Stimulated activated CD4-positive, alpha-beta T cell treated with anti-CD3 and anti-CD28 coated beads, Interleukin-1b, Interleukin-23, amount 100 ng/mL, for 4 hours (primary cell): ENCODE measurements around the gene LAPTM4A.
A peak's percentile ranks its signal among the peaks of the same experiment; 100 is the strongest.
"Not testable (repeated sequence)": the region's sequence is repeated elsewhere in the genome, so short reads cannot be mapped to it uniquely, and the experiment has no call there.

Source experiments
- DNase-seq, 2 donors: peaks; one replicate each; pipeline ENCODE4 v3.0.0-alpha.2; 2020; ENCODE audit warnings: low read depth in 2 of 2

LAPTM4A gene

DNA sequence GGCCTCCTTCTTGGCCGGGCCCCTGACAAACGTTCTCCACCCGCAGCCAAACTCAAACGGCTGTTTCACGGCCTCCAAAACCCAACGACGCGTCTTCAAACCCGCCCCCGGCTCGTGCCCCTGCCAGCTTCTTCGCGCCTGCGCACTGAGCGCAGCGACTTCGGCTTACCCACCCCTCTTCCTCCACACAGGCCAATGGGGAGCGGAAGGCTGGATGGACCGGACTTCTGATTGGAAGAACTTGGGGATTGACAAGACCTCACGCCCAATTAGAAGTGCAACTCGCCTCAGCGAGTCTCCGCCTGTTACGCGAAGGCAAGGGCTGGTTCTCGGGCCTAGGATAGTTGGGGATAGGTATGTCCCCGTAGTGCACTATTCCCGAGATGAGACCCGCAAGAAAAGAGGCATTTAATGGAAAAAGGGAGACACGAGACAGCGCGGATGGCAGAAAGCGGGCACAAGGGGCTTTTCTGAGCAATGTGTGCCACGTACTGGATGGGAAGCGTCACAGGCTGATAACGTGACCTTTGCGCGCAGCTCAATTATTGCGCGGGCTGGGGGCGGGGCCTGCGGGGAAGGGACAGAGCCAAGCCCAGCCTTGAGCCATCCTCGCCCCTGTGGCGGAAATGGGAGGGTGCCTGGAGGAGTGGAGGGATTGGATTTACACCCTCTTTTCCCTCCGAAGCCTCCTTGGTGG, at the start of gene LAPTM4A:
TSS of gene LAPTM4A (minus strand) at position 97 of the 697 bp plus-strand sequence. CDS start 108 bp downstream, outside the sequence.
- peak; percentile 91 to 95 for DNase-seq

DNA sequence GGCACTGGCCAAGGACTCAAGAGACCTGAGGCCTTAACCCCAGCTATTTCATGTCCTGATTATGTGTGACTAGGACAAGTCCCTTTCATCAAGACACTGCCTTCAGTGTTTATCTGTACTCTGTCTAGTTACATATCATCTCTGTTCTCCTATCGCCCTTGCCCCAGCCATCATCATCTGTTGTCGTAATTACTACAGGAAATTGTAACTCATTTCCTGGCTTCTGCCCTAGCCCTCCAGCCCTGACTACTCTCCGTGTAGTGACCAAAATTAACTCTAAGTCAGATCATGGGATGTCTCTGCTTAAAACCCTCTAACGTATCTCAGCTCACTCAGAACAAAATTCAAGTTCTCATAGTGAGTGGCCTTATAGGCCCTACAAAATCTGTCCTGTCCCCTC, 49.3 kb upstream of the LAPTM4A start:
- no peak for DNase-seq

DNA sequence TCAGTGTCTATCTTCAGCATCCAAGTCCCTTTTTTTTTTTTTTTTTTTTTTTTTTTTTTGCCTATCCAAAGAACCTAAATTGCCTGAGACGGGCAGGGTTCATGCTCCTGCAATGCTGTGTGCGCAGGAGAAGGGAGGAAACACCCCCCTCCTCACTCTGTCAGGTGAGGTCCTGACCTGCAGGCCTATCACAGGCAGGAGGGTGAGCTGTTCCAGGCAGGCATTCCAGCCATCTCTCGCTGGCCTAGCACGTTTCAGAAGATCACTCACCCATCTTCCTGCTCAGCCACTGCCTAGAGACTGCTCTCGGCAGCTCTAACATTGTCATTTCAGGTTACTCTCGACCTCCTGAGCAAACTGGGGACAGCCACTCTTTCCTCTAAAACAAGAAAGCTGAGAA, 48.4 kb upstream of the LAPTM4A start:
- DNase-seq: no peak

DNA sequence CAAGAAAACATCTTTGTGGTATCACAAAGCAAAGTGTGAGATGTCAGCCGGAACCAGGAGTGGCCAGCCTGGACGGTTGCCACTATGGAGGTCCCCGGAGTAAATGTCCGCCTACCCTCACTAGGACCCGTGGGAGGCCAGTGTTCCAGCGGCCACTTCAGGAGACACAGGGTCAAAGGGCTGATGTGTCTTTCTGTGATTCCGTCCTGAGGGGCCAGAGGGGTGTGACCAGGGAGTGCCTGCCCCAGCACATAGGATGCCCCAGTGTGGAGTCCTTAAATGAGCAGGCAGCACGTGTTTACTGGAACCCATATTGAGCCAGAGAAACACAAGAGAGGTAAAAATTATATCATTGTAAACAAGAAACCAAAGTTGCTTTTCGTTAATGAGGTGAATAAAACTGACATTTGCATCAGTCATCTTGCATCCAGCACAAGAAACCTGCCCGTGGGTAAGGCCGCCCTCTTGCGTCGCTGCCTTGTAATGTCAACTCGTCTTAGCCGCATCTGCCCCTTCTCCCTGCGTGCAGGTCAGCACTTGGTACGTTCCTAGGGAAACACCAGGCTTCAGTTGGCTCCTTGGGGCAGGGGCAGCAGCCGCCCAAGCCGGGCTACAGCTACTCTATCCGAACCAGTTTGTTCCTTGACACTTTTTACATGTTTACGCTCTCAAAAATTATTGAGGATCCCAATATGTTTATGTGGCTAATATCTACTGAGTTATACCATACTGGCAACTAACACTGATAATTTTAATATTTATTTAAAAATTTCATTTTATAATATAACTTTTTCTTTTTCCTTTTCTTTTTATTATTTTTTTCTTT, 46.7 kb upstream of the LAPTM4A start:
- DNase-seq: peak; percentile 52 to 70

- DNase-seq: no peak
Measured at GRCh38 chr2:20095469-20095868, 44.0 kb upstream of the LAPTM4A start.

GRCh38 chr2:20094955-20095354, 43.5 kb upstream of the LAPTM4A start:
- no peak for DNase-seq

GRCh38 chr2:20094142-20094755, 42.8 kb upstream of the LAPTM4A start:
- no peak for DNase-seq

GRCh38 chr2:20093263-20094141, 42.1 kb upstream of the LAPTM4A start:
- no peak for DNase-seq

- DNase-seq: no peak
Measured at GRCh38 chr2:20092901-20093235, 41.4 kb upstream of the LAPTM4A start.

DNA sequence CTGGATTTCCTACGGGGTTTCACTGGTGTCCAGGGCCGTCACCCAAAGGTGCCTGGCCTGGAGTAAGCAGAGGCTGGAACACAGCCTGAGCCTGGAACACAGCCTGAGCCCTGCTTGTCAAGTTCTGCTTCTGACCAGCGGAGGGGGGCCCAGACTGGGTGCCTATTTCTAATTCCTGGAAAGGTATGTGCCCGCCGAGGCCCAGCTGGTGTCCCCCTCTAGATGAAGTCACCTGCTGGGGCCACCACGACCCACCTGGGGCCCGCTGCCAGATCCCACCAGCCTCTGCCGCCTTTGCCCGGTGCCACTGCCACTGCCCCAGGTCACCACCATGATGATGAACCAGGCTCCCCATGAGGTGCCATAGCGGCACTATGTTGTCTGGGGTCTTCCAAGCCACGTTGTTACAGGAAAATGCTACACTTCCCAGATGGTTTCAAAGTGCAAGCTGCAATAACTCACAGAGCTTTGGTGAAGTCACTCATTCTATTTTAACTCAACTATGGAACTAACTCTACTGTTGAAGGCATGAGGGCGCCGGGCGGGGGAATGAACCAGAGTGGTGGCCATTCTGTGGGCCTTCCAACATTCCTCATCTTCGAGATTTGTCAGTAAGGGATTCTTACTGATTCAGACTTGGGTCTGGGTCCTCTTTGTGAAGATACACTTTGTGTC, 40.9 kb upstream of the LAPTM4A start:
- no peak for DNase-seq

GRCh38 chr2:20091305-20091991, 40.0 kb upstream of the LAPTM4A start:
- DNase-seq: no peak

DNA sequence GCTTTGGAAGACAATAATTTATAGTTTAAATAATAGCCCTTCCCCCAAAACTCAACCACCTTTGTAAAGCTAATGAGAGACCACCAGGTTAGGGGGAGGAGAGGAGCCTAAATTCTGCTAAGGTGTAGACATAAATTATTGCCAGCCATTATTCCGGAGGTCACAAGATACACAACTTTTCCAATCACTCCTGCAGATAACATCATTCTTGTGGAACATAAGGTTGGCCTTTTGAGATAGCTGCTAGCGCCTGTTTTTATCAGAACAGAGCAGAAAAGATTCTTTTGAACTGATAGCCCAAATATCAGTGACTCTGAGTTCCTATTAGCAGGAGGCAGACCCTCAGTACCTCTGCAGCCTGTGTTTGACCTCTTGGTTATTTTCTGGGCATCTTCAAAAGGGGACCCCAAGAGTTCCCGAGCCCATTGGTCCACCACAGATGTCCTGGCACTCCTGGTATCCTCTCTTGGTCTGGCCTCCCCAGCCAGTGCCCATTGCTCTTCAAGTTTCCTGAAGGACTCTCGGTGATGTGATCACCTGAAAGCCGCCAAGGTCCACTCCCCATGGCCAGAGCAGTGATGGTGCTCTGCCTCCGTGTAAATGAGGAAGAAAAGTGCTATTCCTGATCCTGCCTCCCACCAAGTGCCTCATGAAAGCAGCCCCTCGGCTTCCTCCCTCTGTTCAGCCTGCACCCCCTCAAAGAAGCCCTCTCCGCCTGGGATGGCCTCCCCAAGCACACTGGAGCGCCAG, 38.5 kb upstream of the LAPTM4A start:
- DNase-seq: no peak

DNA sequence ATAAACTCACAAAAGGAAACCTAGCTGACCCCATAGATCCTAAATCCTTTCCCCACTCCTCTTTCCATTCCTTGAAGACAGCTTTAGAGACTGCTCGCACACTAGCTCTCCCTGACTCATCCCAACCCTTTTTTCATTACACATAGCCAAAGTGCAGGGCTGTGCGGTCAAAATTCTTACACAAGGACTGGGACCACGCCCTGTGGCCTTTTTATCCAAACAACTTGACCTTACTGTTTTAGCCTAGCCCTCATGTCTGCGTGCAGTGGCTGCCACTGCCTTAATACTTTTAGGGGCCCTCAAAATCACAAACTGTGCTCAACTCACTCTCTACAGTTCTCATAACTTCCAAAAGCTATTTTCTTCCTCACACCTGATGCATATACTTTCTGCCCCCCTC, 34.5 kb upstream of the LAPTM4A start:
- not testable (repeated sequence) for DNase-seq

- not testable (repeated sequence) for DNase-seq
Measured at GRCh38 chr2:20082812-20083211, 31.4 kb upstream of the LAPTM4A start.

GRCh38 chr2:20081841-20082240, 30.4 kb upstream of the LAPTM4A start:
- no peak for DNase-seq

- no peak for DNase-seq
Measured at GRCh38 chr2:20080839-20081415, 29.5 kb upstream of the LAPTM4A start.

DNA sequence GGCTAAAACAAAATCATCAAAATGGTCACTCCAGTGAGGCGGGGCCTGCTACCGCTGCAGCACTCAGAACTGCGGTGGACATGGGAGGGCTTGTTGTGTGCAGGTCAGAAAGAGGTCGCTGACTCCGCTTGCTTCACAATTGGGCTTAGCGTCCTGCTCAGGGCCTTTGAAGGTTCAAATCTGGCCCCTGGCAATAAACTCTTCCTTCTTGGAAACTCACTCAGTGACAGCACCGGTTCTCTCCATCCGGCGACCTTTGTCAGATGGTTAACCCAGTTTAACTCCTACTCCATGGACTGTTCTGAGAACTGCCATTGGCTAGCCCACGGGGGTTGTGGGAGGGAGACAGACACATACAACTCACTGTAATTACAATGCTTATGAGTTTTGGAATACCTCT, 29.0 kb upstream of the LAPTM4A start:
- DNase-seq: no peak

DNA sequence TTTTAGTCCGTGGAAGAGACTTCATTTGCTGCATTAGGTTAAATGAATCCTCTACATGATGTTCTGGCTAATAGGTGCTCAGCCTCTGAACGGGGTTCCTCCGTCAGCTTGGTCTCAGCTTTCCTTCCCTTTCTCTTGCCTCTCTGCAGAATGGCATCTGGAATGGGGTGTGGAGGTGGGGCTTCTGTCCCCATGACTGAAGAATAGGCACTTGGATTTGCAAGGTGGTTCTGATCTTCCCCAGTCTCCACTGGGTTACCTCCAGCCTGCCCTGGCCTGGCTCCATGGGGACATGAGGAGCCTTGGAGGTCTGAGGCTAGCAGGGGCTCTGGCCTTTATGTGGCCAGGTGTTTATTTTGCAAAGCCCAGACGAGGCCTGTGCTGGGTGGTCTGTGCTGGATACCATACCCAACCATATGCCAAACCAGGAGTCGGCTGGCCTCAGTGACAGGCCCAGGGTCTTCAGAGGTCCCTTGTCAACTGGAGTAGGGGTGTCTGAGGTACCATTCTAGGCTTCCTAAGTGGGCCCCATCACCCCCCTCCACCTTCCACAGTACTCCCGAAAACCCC, 28.2 kb upstream of the LAPTM4A start:
- no peak for DNase-seq

DNA sequence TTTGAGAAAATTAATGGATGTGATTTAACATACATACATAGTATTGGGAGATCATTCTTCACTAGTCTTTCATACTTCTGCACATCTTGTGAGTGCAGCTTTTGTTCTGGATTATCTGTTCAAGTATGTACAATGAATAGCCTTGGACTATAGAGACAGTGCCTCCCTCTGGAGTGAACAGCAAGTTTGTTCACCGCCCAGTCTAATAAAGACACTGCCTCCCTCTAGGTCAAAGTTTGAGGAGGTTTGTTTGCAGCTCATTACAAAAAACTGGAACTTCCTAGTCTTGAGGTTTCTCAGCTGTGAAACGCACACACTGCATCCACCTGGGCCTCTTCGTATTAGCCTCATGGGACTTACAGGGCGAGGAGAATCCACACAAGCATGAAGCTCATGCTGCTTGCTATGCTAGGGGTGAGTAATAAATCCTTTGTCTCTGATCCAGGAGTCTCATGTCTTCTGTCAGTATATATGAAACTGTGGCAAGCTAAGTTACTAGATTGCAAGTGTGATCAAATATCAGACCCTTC, 26.0 kb upstream of the LAPTM4A start:
- no peak for DNase-seq
